Choroid plexus epithelial cell (primary cell): ENCODE results near the gene PPFIBP2.
A peak's percentile ranks its signal among the peaks of the same experiment; 100 is the strongest.

Experiments
- DNase-seq: peaks from one replicate; pipeline ENCODE4 v3.0.0-alpha.2; 2010; ENCODE audit warnings: low read depth
- H3K4me3 ChIP-seq: 2 replicates; pipeline ENCODE4 v1.5.1; 2011; ENCODE audit warnings: low read depth, mild to moderate bottlenecking, control low read depth, low read length, moderate library complexity
- CTCF ChIP-seq: conservative IDR thresholded peaks from 2 replicates; pipeline ENCODE4 v1.5.1; 2011; ENCODE audit warnings: low read depth, mild to moderate bottlenecking, control low read depth, inconsistent platforms, low read length, moderate library complexity

Gene PPFIBP2

GRCh38 chr11:7590529-7590928 is 76.7 kb downstream of the PPFIBP2 start:
- DNase-seq: no peak
- TF ChIP-seq CTCF: no peak
- no peak overlapping the region for H3K4me3 ChIP-seq

- no peak for TF ChIP-seq CTCF
- H3K4me3 ChIP-seq: no peak overlapping the region
- DNase-seq: no peak
These were observed 77.5 kb downstream of the PPFIBP2 start for GRCh38 chr11:7591107-7591894.

- no peak for DNase-seq
- TF ChIP-seq CTCF: no peak
- no peak overlapping the region for H3K4me3 ChIP-seq
These were observed 78.2 kb downstream of the PPFIBP2 start for GRCh38 chr11:7591987-7592386.

- no peak for TF ChIP-seq CTCF
- DNase-seq: peak; percentile 51
- H3K4me3 ChIP-seq: no peak overlapping the region
These were observed 78.9 kb downstream of the PPFIBP2 start for GRCh38 chr11:7592711-7593110.

- no peak for TF ChIP-seq CTCF
- no peak overlapping the region for H3K4me3 ChIP-seq
- DNase-seq: no peak
These were observed 79.7 kb downstream of the PPFIBP2 start for GRCh38 chr11:7593481-7593880.

- H3K4me3 ChIP-seq: no peak overlapping the region
- TF ChIP-seq CTCF: no peak
- DNase-seq: peak; percentile 67
These were observed 81.4 kb downstream of the PPFIBP2 start for GRCh38 chr11:7595016-7595866.
